IMR-90 (cell line): ENCODE measurements around the gene QSOX2. TPM values are rescaled to one million over a fixed set of nuclear protein-coding genes. Genes with fewer than 3 reads are reported as not detected.

Source experiments
- ATAC-seq: fragments of 200-7000 bp; cut with Tn5 transposase; 2 replicates; pipeline ENCODE4 v1.9.1; 2020; ENCODE audit warnings: low read depth, mild to moderate bottlenecking, moderate library complexity
- BruUV-seq: library from RNA; stranded (reverse); fragments of 400-500 nt; replicated peaks from 2 replicates; lab custom pipeline; 2021; lab: Mats Ljungman, UMichigan
- CTCF ChIA-PET: fragments of 300-600 bp; formaldehyde crosslinking; extraction: SDS; loops from one replicate; lab custom pipeline; 2021; ENCODE audit warnings: antibody characterized with exemption; lab: Yijun Ruan, JAX
- POLR2A ChIA-PET: fragments of 300-600 bp; sonication (Branson Sonifier 250); formaldehyde crosslinking; loops from one replicate; lab custom pipeline; 2022; ENCODE audit warnings: antibody characterized with exemption; ENCODE audit not compliant: unreplicated experiment; lab: Charles Lee
- DNase-seq: peaks from one replicate; pipeline ENCODE4 v3.0.0; 2013
- H2AFZ ChIP-seq: replicated peaks from 2 replicates; pipeline ENCODE3; 2013; ENCODE audit warnings: low read length, mild to moderate bottlenecking; ENCODE audit not compliant: poor library complexity
- H2AK5ac ChIP-seq: 2 replicates; pipeline ENCODE4 v1.6.1; 2013; ENCODE audit warnings: low read depth, low read length, inconsistent platforms
- H2AK9ac ChIP-seq: replicated peaks from 2 replicates; pipeline ENCODE3; 2013; ENCODE audit warnings: mild to moderate bottlenecking, low read depth, low read length, moderate library complexity; ENCODE audit not compliant: poor library complexity
- H2BK120ac ChIP-seq: 2 replicates; pipeline ENCODE4 v1.6.1; 2013; ENCODE audit warnings: low read depth, low read length, inconsistent platforms
- H2BK15ac ChIP-seq: 3 replicates; pipeline ENCODE4 v1.6.1; 2013; ENCODE audit warnings: low read depth, low read length, inconsistent platforms
- H2BK20ac ChIP-seq: 2 replicates; pipeline ENCODE4 v1.6.1; 2013; ENCODE audit warnings: low read depth, mild to moderate bottlenecking, inconsistent platforms, low read length, moderate library complexity
- H2BK5ac ChIP-seq: 2 replicates; pipeline ENCODE4 v1.6.1; 2013; ENCODE audit warnings: mild to moderate bottlenecking, low read depth, low read length, inconsistent platforms; ENCODE audit not compliant: poor library complexity, severe bottlenecking
- H3K14ac ChIP-seq: replicated peaks from 2 replicates; pipeline ENCODE4 v1.6.1; 2013; ENCODE audit warnings: low read depth, low read length, inconsistent platforms
- H3K18ac ChIP-seq: 2 replicates; pipeline ENCODE4 v1.6.1; 2013; ENCODE audit warnings: low read depth, low read length, control low read depth
- H3K23ac ChIP-seq: 2 replicates; pipeline ENCODE4 v1.6.1; 2013; ENCODE audit warnings: low read depth, low read length, inconsistent platforms
- H3K27ac ChIP-seq: 2 replicates; pipeline ENCODE4 v1.5.1; 2013; ENCODE audit warnings: mild to moderate bottlenecking, control low read depth, low read length; ENCODE audit not compliant: insufficient read depth
- H3K27me3 ChIP-seq: 2 replicates; pipeline ENCODE4 v1.6.1; 2013; ENCODE audit warnings: low read length; ENCODE audit not compliant: control insufficient read depth, insufficient read depth
- H3K36me3 ChIP-seq: 2 replicates; pipeline ENCODE4 v1.6.1; 2013; ENCODE audit warnings: low read length, mixed read lengths; ENCODE audit not compliant: control insufficient read depth, insufficient read depth
- H3K4ac ChIP-seq: 2 replicates; pipeline ENCODE4 v1.6.1; 2013; ENCODE audit warnings: low read depth, low read length, inconsistent platforms
- H3K4me1 ChIP-seq: 2 replicates; pipeline ENCODE4 v1.6.1; 2013; ENCODE audit warnings: low read length, mixed read lengths; ENCODE audit not compliant: control insufficient read depth, insufficient read depth
- H3K4me2 ChIP-seq: 2 replicates; pipeline ENCODE4 v1.6.1; 2013; ENCODE audit warnings: low read depth, mild to moderate bottlenecking, control low read depth, low read length, moderate library complexity
- H3K4me3 ChIP-seq: 2 replicates; pipeline ENCODE4 v1.5.1; 2013; ENCODE audit warnings: low read depth, mild to moderate bottlenecking, control low read depth, low read length, moderate library complexity; ENCODE audit not compliant: insufficient read depth
- H3K56ac ChIP-seq: 2 replicates; pipeline ENCODE4 v1.6.1; 2013; ENCODE audit warnings: low read length, inconsistent platforms; ENCODE audit not compliant: insufficient read depth; ENCODE audit errors: extremely low read depth
- H3K79me1 ChIP-seq, 2 experiments: 2 replicates each; pipeline ENCODE4 v1.6.1; 2013; ENCODE audit warnings: low read length in 2 of 2, inconsistent platforms in 1 of 2, low read depth in 1 of 2
- H3K9ac ChIP-seq: 2 replicates; pipeline ENCODE4 v1.6.1; 2013; ENCODE audit warnings: low read depth, low read length, control low read depth
- H3K9me1 ChIP-seq: 2 replicates; pipeline ENCODE4 v1.6.1; 2013; ENCODE audit warnings: low read length, inconsistent platforms; ENCODE audit not compliant: insufficient read depth
- H3K9me3 ChIP-seq: 2 replicates; pipeline ENCODE4 v1.6.1; 2013; ENCODE audit warnings: low read length; ENCODE audit not compliant: control insufficient read depth, insufficient read depth
- H4K20me1 ChIP-seq: 2 replicates; pipeline ENCODE4 v1.6.1; 2013; ENCODE audit warnings: low read length, inconsistent platforms; ENCODE audit not compliant: insufficient read depth
- H4K5ac ChIP-seq: 2 replicates; pipeline ENCODE4 v1.6.1; 2013; ENCODE audit warnings: mild to moderate bottlenecking, low read depth, low read length, control low read depth
- H4K8ac ChIP-seq, 2 experiments: 2 replicates each; pipeline ENCODE4 v1.6.1; 2013; ENCODE audit warnings: low read depth in 2 of 2, low read length in 2 of 2, control low read depth in 1 of 2, inconsistent platforms in 1 of 2
- H4K91ac ChIP-seq: 2 replicates; pipeline ENCODE4 v1.6.1; 2013; ENCODE audit warnings: low read depth, low read length, inconsistent platforms; ENCODE audit not compliant: insufficient read depth
- BHLHE40 ChIP-seq: fragments of 150-350 bp; IDR thresholded peaks from 2 replicates; pipeline ENCODE4 v1.6.1; 2016; ENCODE audit warnings: mild to moderate bottlenecking, low read depth, low read length
- CEBPB ChIP-seq: IDR thresholded peaks from 2 replicates; pipeline ENCODE4 v1.6.1; 2012; ENCODE audit warnings: low read depth, low read length, improper control_type of control experiment
- CHD1 ChIP-seq: IDR thresholded peaks from 2 replicates; pipeline ENCODE4 v1.6.1; 2012; ENCODE audit warnings: low read depth, low read length, improper control_type of control experiment
- CTCF ChIP-seq: conservative IDR thresholded peaks from 2 replicates; pipeline ENCODE4 v1.5.1; 2012; ENCODE audit warnings: mild to moderate bottlenecking, low read depth, low read length, improper control_type of control experiment
- FOS ChIP-seq: fragments of 150-350 bp; IDR thresholded peaks from 2 replicates; pipeline ENCODE4 v1.6.1; 2016; ENCODE audit warnings: low read depth, low read length
- MAFK ChIP-seq: IDR thresholded peaks from 2 replicates; pipeline ENCODE4 v1.6.1; 2012; ENCODE audit warnings: low read depth, low read length, improper control_type of control experiment
- MAZ ChIP-seq: IDR thresholded peaks from 2 replicates; pipeline ENCODE4 v1.6.1; 2012; ENCODE audit warnings: low read depth, mild to moderate bottlenecking, low read length, improper control_type of control experiment, moderate library complexity, borderline replicate concordance
- MXI1 ChIP-seq: IDR thresholded peaks from 2 replicates; pipeline ENCODE4 v1.6.1; 2012; ENCODE audit warnings: low read depth, mild to moderate bottlenecking, low read length, moderate library complexity, borderline replicate concordance
- NFE2L2 ChIP-seq: fragments of 150-350 bp; IDR thresholded peaks from 2 replicates; pipeline ENCODE4 v1.6.1; 2016; ENCODE audit warnings: low read depth, mild to moderate bottlenecking, low read length
- POLR2A ChIP-seq: IDR thresholded peaks from 2 replicates; pipeline ENCODE4 v1.6.1; 2012; ENCODE audit warnings: mild to moderate bottlenecking, low read depth, low read length
- RCOR1 ChIP-seq: IDR thresholded peaks from 2 replicates; pipeline ENCODE4 v1.6.1; 2012; ENCODE audit warnings: mild to moderate bottlenecking, low read length, improper control_type of control experiment; ENCODE audit not compliant: insufficient replicate concordance
- RFX5 ChIP-seq: IDR thresholded peaks from 2 replicates; pipeline ENCODE4 v1.8.0; 2012; ENCODE audit warnings: low read depth, mild to moderate bottlenecking, low read length, moderate library complexity
- SMC3 ChIP-seq: fragments of 150-350 bp; IDR thresholded peaks from 2 replicates; pipeline ENCODE4 v1.6.1; 2016; ENCODE audit warnings: low read depth, mild to moderate bottlenecking, antibody characterized with exemption, low read length, moderate library complexity
- WGBS, 2 experiments: methylation state at CpG; one replicate each; pipeline versions ENCODE4 v1.1.5 to v1.1.7; 2013; ENCODE audit warnings: missing lambda C conversion rate in 2 of 2; ENCODE audit not compliant: insufficient read length in 1 of 2; ENCODE audit errors: extremely low coverage in 2 of 2; 5-methylcytosine and 5-hydroxymethylcytosine counted together
- dilution Hi-C: fragments of 300-500 bp; cut with HindIII; formaldehyde crosslinking; loops from one replicate; pipeline ENCODE4 v1.14.3; 2018; ENCODE audit warnings: low sequenced_read_pairs; ENCODE audit not compliant: unreplicated experiment
- in situ Hi-C: fragments of 300-500 bp; cut with MboI; formaldehyde crosslinking; loops from 3 replicates; pipeline ENCODE4 v1.14.3; 2019; ENCODE audit warnings: low sequenced_read_pairs, inconsistent platforms, mixed read lengths
- intact Hi-C: fragments of 100-400 bp; cut with micrococcal nuclease; formaldehyde crosslinking; loops from 2 replicates; pipeline ENCODE4 v1.10.0; 2022
- polyA plus RNA-seq, 3 experiments: library from polyadenylated mRNA; depleted of rRNA; stranded (reverse); fragments of >200 nt; gene quantifications; 2 replicates each; pipeline ENCODE4 v1.2.3, GENCODE V29; 2012; ENCODE audit warnings: low replicate concordance in 1 of 3
- total RNA-seq: library from RNA; depleted of rRNA; stranded (reverse); fragments of >200 nt; gene quantifications from 2 replicates; pipeline ENCODE4 v1.2.3, GENCODE V29; 2012
- TF ChIP-seq, protein P1 (sequence below): fragments of 150-350 bp; IDR thresholded peaks from 2 replicates; pipeline ENCODE4 v1.6.1; 2017; ENCODE audit warnings: mild to moderate bottlenecking, antibody characterized with exemption, low read length, low read depth
- TF ChIP-seq, protein P2 (sequence below): fragments of 150-350 bp; IDR thresholded peaks from 2 replicates; pipeline ENCODE4 v1.6.1; 2016; ENCODE audit warnings: low read depth, mild to moderate bottlenecking, low read length, moderate library complexity, borderline replicate concordance

Gene QSOX2
- total and polyA plus RNA-seq, 2 of the 4 experiments (the other 2 are of a cell fraction): 5.9 to 12.9 TPM

- Histone ChIP-seq H2AFZ (peak overlapping the region; percentile 11), H3K27ac (no peak overlapping the region), H3K18ac (no peak overlapping the region), H3K4me2 (no peak overlapping the region), H3K9ac (no peak overlapping the region), H3K9me1 (no peaks in the 10 kb centered on the region), H2BK20ac (no peak overlapping the region), H4K20me1 (no peaks in the 10 kb centered on the region), H3K23ac (no peak overlapping the region), H3K36me3 (no peaks in the 10 kb centered on the region), H2BK15ac (no peak overlapping the region), H3K9me3 (no peaks in the 10 kb centered on the region; the same call in 1 of the 2 replicates), H2AK5ac (no peak overlapping the region), H3K14ac (no peak overlapping the region), H3K79me1 (no peaks in the 10 kb centered on the region), H4K5ac (no peak overlapping the region), H3K27me3 (peaks cover 44% of the 10 kb centered on the region), H3K4me3 (no peak overlapping the region), H3K56ac (no peak overlapping the region), H2BK5ac (no peak overlapping the region), H3K4me1 (no peaks in the 10 kb centered on the region), H4K91ac (no peak overlapping the region), H3K4ac (no peak overlapping the region), H2AK9ac (no peak overlapping the region), H2BK120ac (no peak overlapping the region), H4K8ac (no peak overlapping the region)
- in situ Hi-C loops: no loop called here
- ATAC-seq: no peak
- WGBS, 2 experiments: 72% methylated on average over 27 of the region's 34 CpGs; no CpG with 5 or more reads in 1 of the 2 experiments
- dilution Hi-C loops: no loop called here
- ChIA-PET CTCF (no interaction called here), POLR2A (no interaction called here)
- intact Hi-C loops: no loop called here
- BruUV-seq: no TSS peak
- no peak for DNase-seq
- TF ChIP-seq RFX5: no peak
- no peak for TF ChIP-seq SMC3
- no peak for TF ChIP-seq CHD1
- TF ChIP-seq CTCF: no peak
- no peak for TF ChIP-seq MAZ
- no peak for TF ChIP-seq FOS
- no peak for TF ChIP-seq CEBPB
- TF ChIP-seq POLR2A: no peak
- TF ChIP-seq, protein P1, sequence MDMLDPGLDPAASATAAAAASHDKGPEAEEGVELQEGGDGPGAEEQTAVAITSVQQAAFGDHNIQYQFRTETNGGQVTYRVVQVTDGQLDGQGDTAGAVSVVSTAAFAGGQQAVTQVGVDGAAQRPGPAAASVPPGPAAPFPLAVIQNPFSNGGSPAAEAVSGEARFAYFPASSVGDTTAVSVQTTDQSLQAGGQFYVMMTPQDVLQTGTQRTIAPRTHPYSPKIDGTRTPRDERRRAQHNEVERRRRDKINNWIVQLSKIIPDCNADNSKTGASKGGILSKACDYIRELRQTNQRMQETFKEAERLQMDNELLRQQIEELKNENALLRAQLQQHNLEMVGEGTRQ: no peak
- no peak for TF ChIP-seq NFE2L2
- TF ChIP-seq, protein P2, sequence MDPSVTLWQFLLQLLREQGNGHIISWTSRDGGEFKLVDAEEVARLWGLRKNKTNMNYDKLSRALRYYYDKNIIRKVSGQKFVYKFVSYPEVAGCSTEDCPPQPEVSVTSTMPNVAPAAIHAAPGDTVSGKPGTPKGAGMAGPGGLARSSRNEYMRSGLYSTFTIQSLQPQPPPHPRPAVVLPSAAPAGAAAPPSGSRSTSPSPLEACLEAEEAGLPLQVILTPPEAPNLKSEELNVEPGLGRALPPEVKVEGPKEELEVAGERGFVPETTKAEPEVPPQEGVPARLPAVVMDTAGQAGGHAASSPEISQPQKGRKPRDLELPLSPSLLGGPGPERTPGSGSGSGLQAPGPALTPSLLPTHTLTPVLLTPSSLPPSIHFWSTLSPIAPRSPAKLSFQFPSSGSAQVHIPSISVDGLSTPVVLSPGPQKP: no peak
- no peak for TF ChIP-seq RCOR1
- TF ChIP-seq MXI1: no peak
- no peak for TF ChIP-seq MAFK
- TF ChIP-seq BHLHE40: no peak
Observed at GRCh38 chr9:136292591-136293448, 47.2 kb upstream of the QSOX2 start.
